DMS79 (cell line): ENCODE data around the gene TTC12.

Experiments
- DNase-seq: peaks from one replicate; lab custom pipeline; 2025; lab: John Stamatoyannopoulos, UW

The TTC12 gene

DNA sequence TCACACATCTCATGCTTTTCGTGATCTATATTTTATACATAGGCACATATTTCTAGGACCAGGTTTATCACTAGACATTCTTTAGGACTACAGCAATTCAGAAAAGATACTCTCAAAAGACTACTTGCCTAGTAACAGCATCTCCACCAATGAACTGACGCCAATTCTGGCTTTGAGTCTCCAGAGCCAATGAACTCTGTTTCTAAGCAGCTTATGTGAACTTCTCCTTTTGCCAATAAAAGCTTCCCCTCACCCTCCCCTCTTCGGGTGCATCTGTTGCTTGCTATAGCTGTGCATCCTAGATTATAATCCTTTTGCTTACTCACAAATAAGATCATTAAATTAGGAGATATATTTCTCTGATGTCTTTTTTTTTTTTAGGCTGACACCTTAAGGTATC, 61.8 kb downstream of the TTC12 start:
- DNase-seq: no peak

- DNase-seq: no peak
Measured at GRCh38 chr11:113377681-113378412, 63.5 kb downstream of the TTC12 start.

DNA sequence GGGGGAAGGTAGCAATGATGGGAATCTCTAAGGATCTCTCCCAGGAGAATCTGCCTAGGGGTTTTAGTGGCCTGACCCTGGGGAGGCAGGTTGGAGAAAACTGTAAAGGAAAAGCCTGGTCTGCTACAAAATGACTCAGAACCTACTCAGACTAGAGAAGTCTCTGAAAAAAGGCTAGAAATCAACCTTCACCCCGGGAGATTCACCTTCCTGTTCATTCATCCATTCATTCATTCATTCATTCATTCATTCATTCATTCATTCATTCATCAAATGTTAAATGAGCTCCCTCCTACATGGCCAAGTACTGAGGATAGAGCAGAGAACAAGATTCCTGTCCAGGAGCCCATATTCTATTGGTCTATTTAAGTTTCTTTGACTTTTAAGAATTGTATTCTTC, 64.3 kb downstream of the TTC12 start:
- DNase-seq: no peak

- no peak for DNase-seq
Measured at GRCh38 chr11:113382121-113382520, 67.7 kb downstream of the TTC12 start.

DNA sequence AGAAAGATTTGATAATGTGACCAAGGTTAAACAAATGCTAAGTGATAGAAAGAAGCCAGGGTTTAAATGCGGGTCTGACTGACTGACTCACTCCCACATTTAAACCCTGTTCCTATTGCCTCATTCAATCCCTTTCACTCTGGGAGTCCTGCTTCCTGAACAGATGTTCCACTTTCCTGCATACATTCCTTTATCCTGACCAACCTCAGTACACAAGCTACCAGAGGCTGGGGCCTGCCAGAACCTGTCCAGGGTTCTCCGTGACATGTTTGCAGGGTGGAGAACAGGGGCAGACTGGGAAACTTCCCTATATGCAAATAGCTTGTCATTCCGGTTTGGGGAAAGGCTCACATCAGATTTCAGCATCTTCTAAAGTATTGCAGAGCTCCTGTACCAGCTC, 70.2 kb downstream of the TTC12 start:
- no peak for DNase-seq

DNA sequence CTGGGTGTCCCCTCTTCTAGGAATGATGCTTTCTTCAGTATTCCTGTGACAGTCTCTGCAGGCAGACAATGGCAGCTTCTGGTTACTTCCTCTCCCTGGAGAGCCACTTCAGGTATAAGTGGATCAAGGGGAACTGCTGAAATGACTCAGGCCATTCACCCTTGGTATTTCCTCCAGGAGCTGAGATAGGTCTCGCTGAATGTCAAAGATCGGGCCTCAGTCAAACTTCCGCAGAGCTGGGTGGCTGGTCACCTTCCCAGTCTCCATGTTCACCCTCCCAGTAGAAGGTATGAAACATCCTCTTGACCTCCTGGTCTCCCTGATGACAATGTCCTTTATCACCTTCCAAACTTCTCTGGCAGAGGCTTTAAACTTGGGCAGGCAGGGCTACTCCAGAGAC, 71.4 kb downstream of the TTC12 start:
- peak; percentile 44 for DNase-seq

DNA sequence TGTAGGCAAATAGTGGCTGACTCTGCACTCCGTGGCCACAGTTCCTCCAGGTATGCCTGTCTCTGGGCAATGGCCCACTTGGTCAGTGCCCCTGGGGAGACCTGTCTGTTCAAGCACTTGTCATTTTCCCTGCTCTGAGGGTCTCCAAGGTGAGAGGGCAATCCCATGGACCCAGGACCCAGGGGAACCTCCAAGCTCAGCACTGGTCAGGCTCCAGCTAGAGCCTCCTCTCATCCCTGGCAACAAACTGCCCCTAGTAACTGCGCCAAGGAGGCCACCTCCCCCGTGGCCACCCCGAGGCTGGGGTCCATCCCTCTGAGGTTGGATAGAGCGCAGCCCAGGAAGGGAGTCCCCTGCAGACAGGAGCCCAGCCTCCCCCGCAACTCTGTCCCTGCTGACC, 72.5 kb downstream of the TTC12 start:
- DNase-seq: no peak

DNA sequence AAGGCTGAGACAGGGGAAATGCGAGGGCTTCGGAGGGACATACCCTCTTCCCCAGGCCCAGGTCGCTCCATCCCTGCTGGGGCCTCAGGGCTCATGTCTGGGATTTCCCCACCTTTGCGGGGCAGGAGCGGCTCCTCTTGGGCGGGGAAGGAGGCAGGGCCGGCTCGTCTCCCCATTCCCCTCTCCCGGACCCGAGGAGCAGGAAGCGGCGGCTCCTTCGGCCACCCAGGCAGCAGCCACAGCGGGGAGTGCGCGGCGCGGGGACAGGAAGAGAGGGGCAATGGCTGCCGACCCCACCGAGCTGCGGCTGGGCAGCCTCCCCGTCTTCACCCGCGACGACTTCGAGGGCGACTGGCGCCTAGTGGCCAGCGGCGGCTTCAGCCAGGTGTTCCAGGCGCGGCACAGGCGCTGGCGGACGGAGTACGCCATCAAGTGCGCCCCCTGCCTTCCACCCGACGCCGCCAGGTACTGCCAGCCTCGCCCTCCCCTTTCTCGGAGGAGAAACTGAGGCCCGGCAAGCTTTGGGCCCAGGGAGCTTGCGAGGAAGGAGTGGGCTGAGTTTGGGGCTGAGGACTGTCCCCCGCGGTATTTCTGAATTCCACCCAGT, 73.3 kb downstream of the TTC12 start, which contains the start of gene ANKK1:
ANKK1 (plus strand) TSS at position 175 of the 607 bp plus-strand sequence; CDS start at position 281, 106 bp downstream.
- DNase-seq: no peak

GRCh38 chr11:113389272-113389671, 74.9 kb downstream of the TTC12 start:
- DNase-seq: no peak

DNA sequence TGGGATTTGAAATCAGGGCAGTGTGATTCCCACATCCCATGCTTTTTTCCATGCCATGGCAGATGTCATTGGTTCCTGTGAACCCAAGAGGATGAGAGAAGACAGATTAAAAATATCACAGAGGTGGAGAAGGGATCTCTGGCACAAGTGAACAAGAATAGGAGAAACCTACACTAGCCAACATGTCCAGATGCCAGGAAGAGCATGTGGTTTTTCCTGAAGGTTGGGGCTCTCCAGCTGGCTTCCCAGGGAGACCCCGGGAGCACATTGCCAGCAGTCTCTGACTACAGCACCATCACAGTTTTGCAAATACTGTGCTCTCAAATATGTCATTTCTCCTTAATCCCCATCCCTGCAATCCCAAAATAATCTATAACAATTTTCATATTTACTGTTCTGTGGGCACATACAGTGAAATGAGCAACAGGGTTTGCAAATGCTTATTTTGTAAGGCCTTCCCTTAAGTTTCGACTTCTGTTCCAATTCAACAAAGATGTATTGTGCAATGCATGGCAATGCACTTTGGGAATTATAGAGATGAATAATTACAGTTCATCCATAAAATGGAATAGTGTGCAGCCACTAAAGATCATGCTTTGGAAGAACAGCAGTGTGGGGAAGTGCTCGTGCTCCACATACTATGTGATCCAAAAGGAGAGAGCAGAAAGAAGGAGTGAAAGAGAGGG, 78.0 kb downstream of the TTC12 start:
- DNase-seq: no peak

GRCh38 chr11:113393501-113393985, 79.2 kb downstream of the TTC12 start:
- no peak for DNase-seq

DNA sequence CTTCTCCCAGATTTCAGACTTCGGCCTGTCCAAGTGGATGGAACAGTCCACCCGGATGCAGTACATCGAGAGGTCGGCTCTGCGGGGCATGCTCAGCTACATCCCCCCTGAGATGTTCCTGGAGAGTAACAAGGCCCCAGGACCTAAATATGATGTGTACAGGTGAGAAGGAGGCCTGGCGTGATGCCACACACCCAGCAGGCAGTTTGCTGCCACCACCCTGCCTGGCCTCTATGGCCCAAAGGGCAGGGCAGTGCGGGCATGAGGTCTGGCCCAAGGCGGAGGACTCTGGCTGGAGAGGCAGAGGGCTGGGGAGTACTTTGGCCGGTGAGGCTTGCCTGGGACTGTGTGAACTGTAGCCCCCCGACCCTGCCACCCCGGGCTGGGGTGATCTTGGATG, 80.5 kb downstream of the TTC12 start:
- no peak for DNase-seq

- DNase-seq: no peak
Measured at GRCh38 chr11:113395782-113396336, 81.5 kb downstream of the TTC12 start.

GRCh38 chr11:113396690-113397089, 82.3 kb downstream of the TTC12 start:
- DNase-seq: no peak

DNA sequence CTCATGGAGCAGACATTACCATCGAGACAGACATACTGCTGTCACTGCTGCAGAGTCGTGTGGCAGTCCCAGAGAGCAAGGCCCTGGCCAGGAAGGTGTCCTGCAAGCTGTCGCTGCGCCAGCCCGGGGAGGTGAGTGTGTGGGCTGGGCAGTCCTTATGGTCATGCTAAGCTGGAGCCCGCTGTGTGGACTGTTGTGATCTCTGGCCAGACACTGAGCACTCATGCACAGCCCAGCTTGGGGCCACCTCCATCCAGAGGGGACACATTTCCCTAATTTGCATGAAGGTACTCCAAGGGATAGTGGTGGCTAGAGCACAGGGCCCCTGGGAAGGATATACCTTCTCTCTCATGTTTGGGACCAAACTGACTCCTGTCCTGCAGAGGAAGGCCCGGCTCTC, 82.8 kb downstream of the TTC12 start:
- DNase-seq: no peak

- no peak for DNase-seq
Measured at GRCh38 chr11:113397821-113398220, 83.4 kb downstream of the TTC12 start.

DNA sequence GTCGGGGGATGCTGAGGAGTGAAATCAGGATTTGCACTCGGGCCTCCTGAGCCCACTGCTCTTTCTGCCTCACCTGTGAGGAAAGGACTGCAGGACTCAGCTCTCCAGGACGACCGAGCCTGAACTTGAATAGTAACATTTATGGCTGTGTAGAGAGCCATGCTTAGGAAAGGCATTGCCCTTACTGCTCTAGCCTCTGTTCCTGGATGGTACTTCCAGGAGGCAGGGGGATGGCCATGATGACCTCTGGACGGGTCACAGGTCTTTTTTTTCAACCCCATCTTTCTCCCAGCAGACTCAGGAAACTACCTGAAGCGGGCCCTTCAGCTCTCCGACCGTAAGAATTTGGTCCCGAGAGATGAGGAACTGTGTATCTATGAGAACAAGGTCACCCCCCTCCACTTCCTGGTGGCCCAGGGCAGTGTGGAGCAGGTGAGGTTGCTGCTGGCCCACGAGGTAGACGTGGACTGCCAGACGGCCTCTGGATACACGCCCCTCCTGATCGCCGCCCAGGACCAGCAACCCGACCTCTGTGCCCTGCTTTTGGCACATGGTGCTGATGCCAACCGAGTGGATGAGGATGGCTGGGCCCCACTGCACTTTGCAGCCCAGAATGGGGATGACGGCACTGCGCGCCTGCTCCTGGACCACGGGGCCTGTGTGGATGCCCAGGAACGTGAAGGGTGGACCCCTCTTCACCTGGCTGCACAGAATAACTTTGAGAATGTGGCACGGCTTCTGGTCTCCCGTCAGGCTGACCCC, 84.5 kb downstream of the TTC12 start:
- DNase-seq: no peak

DNA sequence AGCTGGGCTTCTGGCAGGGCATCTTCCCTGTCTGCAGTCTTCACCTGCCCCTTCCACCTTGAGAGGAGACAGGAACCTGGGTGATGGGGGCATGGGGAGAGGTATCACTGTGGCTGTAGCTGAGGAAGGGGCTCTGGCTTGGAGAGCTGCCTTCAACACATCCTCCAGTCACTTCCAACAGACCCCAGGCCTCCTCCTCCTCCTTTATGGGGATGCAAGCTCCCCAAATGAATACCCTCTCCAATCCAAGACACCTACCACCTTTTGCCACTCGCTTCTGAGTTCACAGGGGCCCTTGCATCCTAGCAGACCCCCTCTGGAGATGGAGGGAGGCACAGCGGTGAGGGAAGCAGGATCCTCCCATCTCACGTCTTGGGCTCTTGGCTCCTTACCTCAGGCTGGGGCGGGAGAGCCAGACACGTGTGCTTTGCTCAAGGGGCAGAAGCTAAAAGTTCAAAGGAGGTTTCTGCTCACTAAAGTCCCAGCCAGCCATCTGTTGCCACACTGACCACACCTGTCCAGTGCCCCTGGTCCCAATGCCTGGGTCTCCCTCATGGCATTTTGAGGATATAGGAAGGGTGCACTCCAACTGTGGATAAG, 86.3 kb downstream of the TTC12 start:
- DNase-seq: no peak

DNA sequence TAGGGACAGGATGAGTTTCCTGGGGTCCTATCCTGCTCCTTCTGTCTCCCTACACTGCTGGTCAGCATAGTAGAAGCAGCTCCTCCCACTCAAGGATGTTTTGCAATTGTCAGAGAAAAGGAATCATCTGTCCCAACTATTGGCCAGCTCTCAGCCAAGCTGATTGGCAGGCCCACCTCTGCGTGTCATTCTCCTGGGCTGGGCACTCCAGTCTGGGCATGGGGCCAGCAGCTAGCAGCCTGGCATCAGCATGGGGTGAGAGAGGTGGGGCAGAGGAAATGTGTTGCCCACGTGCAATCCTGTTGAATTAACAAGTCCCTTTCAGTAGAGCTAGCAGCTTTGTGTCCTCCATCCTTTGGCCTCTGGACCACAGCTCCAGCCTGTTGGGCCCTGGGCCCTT, 87.3 kb downstream of the TTC12 start:
- DNase-seq: peak; percentile 54

DNA sequence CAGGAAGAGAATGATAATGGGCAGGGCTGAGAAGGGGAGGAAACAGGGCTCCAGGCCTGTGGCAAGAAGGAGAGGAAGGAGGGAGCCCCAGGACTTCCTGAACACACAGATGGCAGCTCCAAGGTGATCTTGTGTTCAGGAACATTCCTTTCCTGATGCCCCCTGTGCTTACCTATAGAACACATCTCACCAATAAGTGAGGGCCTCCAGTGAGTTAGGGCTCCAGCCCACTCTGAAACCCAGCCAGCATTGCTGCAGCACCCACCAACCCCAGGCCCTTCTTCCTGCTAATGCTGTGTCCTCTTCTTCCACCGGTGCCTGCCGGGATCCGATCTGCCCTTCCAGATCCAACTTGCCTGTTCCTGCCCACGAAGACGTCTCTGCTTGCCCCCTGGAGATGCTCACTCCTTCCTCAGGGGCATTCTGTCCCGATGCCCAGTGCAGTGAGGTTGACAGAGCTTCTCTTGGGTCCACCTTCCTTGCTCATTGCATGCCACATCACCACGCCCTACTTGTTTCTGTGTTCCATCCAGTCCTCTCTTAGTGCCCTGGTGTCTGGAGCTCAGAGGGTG, 90.6 kb downstream of the TTC12 start:
- no peak for DNase-seq
